Stimulated activated CD4-positive, alpha-beta T cell treated with anti-CD3 and anti-CD28 coated beads, Interleukin-1b, Interleukin-23, amount 100 ng/mL, for 4 hours (primary cell): ENCODE results near the gene NFE2L1.
"Not testable (repeated sequence)": the region's sequence is repeated elsewhere in the genome, so short reads cannot be mapped to it uniquely, and the experiment has no call there.

ENCODE experiments used
- DNase-seq, 2 donors: peaks; one replicate each; pipeline ENCODE4 v3.0.0-alpha.2; 2020; ENCODE audit warnings: low read depth in 2 of 2

The NFE2L1 gene

GRCh38 chr17:48023400-48024148, 24.6 kb upstream of the NFE2L1 start:
- DNase-seq: peak in 1 of 2 donors; percentile 35

GRCh38 chr17:48024149-48025039, 23.8 kb upstream of the NFE2L1 start:
- DNase-seq: no peak

- DNase-seq: peak; percentile 99
Observed at GRCh38 chr17:48025040-48025903, 22.9 kb upstream of the NFE2L1 start.

GRCh38 chr17:48025904-48026501, 22.2 kb upstream of the NFE2L1 start:
- no peak for DNase-seq

GRCh38 chr17:48026502-48027321, 21.4 kb upstream of the NFE2L1 start:
- DNase-seq: peak; percentile 59 to 61

GRCh38 chr17:48027322-48027981, 20.7 kb upstream of the NFE2L1 start:
- DNase-seq: no peak

- no peak for DNase-seq
Observed at GRCh38 chr17:48028736-48029135, 19.4 kb upstream of the NFE2L1 start.

- no peak for DNase-seq
Observed at GRCh38 chr17:48030531-48030930, 17.6 kb upstream of the NFE2L1 start.

- DNase-seq: no peak
Observed at GRCh38 chr17:48031966-48032365, 16.2 kb upstream of the NFE2L1 start.

GRCh38 chr17:48034734-48035133, 13.4 kb upstream of the NFE2L1 start:
- not testable (repeated sequence) for DNase-seq

- DNase-seq: no peak
Observed at GRCh38 chr17:48036693-48037035, 11.5 kb upstream of the NFE2L1 start.

- DNase-seq: peak in 1 of 2 donors; percentile 45
Observed at GRCh38 chr17:48037036-48037837, 10.9 kb upstream of the NFE2L1 start, which contains the start of gene COPZ2. COPZ2 (minus strand) TSS chr17:48037797; CDS start chr17:48037777, 20 bp downstream.

GRCh38 chr17:48037838-48038323, 10.3 kb upstream of the NFE2L1 start:
- DNase-seq: no peak

GRCh38 chr17:48038687-48039086, 9.5 kb upstream of the NFE2L1 start:
- DNase-seq: no peak

- no peak for DNase-seq
Observed at GRCh38 chr17:48043176-48043575, 5.0 kb upstream of the NFE2L1 start.

- no peak for DNase-seq
Observed at GRCh38 chr17:48044851-48045250, 3.3 kb upstream of the NFE2L1 start.

GRCh38 chr17:48045316-48046001, 2.7 kb upstream of the NFE2L1 start:
- no peak for DNase-seq

- no peak for DNase-seq
Observed at GRCh38 chr17:48046296-48046695, 1.9 kb upstream of the NFE2L1 start.
